ENCODE results near the gene IMP3.

DNA sequence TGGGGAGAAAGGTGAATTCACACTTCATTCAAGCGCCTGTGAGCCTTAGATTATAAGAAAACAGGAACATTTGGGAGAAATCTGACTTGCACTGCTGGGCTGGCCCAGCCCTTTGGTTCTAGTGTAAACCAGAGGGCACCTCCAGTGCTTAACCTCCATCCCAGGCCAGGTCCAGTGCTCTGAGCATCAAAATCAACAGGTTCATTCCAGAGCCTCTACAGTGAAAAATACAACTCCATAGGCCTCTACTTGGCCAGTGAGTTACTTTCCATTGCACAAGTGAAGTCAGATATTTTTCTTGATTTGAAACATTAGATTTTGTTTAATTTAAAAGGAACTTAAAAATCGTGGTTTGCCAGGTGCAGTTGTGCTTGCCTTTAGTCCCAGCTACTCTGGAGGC is 17.5 kb downstream of the IMP3 start:
- TF ChIP-seq, protein P1, sequence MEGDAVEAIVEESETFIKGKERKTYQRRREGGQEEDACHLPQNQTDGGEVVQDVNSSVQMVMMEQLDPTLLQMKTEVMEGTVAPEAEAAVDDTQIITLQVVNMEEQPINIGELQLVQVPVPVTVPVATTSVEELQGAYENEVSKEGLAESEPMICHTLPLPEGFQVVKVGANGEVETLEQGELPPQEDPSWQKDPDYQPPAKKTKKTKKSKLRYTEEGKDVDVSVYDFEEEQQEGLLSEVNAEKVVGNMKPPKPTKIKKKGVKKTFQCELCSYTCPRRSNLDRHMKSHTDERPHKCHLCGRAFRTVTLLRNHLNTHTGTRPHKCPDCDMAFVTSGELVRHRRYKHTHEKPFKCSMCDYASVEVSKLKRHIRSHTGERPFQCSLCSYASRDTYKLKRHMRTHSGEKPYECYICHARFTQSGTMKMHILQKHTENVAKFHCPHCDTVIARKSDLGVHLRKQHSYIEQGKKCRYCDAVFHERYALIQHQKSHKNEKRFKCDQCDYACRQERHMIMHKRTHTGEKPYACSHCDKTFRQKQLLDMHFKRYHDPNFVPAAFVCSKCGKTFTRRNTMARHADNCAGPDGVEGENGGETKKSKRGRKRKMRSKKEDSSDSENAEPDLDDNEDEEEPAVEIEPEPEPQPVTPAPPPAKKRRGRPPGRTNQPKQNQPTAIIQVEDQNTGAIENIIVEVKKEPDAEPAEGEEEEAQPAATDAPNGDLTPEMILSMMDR (optimal IDR thresholded peaks at IDR 0.05 in 1 of 3, IDR thresholded peaks at IDR 0.05 in 1 of 3, conservative IDR thresholded peaks at IDR 0.05 in 1 of 3; ENCODE audit: extremely low read depth in 1 of 3, insufficient read depth in 2 of 3, low read length in 3 of 3) = no peak
- TF ChIP-seq EZH2 (IDR thresholded peaks at IDR 0.05; ENCODE audit: low read length) = no peak
